GM18505 (cell line): Measurements from ENCODE around the gene MYO16.

ENCODE experiments used
- ATAC-seq: cut with Tn5 transposase; IDR thresholded peaks from one replicate; pipeline ENCODE4 v1.9.1; 2021; ENCODE audit not compliant: unreplicated experiment
- POLR2A ChIP-seq: IDR thresholded peaks from 4 replicates; pipeline ENCODE4 v1.6.1; 2011; ENCODE audit warnings: borderline replicate concordance; ENCODE audit not compliant: insufficient read depth, insufficient read length; ENCODE audit errors: extremely low read depth

The MYO16 gene

DNA sequence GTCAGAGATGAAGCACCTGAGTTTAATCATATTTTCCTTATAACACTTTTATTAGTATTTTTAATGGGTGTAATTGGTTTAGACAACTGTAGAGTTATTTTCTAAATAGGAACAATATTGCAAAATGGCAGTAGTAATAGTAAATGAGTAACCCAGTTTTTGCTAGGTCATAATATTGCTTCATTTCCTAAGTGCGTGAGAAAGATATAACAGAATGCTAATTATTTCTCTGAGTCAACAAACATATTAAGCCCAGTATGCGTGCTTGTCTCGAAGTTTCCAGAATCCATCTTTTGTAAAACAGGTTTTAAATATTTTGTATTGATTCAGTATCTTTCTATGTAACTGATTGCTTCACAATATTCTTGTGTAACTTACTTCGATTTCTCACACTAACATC is 315.3 kb downstream of the MYO16 start:
- ATAC-seq: no peak
- no peak for TF ChIP-seq POLR2A

DNA sequence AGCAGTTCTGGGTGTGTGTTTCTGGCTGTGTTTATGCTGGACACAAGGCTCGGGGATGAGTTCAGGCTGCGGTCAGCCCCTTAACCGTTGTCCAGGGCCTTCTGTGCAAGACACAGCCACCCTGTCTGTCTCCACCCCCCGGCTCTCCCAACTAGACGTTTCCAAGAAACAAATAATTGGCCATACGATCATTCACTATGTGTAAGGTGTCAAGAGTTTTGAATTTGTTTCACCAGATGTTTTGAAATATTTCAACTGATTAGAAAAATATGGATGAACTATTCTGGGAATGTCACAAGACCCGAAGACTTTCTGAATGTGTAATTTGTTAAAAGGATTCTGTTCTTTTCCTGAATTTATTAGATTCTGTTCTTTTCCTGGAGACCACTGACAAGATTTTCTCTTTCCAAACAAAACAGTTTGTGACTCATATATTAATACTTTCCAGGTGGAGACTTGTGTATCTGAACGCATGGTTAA is 318.2 kb downstream of the MYO16 start:
- TF ChIP-seq POLR2A: no peak
- ATAC-seq: no peak

DNA sequence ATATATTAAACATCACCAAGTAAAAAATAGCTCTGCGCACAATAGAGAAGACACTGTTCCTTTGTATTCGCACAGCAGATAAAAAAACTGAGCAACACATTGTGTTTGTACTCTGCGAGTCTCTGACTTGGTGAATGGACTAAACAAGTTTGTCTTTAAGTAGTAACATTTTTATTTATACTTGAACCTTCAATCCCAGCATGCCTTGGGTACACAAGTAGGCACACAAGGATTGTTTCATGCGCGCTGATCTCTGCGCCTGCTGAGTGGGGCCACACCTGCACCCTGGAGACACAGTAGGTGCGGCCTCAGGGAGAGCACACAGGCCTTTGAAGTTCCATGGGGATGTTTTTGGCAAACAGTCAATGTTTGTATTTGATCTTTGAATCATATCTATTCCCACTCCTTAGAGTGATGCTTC is 318.9 kb downstream of the MYO16 start:
- ATAC-seq: no peak
- no peak for TF ChIP-seq POLR2A

DNA sequence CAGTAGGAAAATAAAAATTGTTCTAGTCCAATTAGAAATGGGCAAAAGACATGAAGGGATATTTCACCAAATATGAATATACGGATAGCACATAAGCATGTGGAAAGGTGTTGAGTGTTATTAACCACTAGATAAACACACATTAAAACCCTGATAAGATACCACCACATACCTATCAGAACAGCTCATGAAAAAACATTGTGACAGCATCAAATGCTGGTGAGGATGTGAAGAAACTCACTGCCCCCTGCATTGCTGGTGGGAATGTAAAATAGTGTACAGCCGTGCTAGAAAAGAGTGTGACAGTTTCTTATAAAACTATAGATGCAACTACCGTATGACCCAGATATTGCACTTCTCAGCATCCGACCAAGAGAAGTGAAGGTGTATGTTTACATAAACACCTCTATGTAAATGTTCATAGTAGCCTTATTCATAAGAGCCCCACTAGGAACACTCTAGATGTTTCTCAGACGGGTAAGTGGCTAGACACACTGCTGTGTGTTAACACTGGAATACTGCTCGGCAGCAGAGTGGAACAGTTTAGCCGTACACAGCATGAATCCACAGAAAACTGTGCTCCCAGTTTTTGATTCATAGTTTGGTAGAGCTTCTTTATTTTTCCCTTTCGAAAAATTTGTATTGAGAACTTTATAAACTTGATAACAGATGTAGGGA is 321.1 kb downstream of the MYO16 start:
- no peak for ATAC-seq

DNA sequence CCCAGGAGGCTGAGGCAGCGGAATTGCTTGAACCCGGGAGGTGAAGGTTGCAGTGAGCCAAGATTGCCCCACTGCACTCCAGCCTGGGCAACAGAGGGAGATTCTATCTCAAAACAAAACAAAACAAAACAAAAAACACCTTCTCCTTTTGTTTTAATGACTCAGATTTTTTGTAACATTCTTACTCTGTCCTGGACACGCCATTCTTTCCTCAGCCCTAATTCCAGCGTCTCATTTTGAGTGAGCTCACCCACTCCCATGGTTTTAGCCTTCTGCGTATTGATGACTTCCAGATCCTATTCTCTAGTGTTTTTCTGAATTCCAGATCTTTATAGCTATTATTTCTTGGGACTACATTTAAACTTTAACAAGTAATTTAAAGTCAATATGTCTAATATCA is 326.3 kb downstream of the MYO16 start:
- no peak for TF ChIP-seq POLR2A
- no peak for ATAC-seq

More for the DNA sequence above, 321.1 kb downstream of the MYO16 start:
- no peak for TF ChIP-seq POLR2A

DNA sequence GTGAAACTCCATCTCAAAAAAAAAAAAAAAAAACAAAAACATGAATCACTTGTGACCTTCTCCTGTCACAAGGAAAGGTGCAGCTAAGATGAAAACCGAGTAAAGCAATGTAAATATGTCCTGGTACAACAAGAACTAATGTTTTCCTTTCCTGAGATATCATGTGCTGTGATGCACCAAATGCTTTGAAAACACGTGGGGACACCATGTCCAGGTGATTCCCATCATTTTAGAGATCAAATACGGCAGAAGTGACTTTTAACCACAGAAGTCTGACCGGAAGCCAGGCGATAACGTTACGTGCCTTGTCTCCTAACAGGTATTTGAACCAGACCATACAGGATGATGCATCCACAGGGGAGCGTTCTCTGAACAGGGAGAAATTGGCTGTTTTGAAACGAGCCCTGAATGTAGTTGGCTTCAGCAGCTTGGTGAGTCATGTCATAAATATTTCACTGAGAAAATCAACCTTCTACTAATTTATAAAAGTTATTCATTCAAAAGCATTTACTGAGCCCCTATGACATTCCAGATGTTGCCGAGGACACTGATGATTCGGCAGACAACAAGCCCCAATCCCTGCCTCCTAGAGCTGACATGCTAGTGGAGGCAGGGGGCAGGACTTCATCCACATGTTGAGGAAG is 328.1 kb downstream of the MYO16 start:
- no peak for ATAC-seq
- no peak for TF ChIP-seq POLR2A

DNA sequence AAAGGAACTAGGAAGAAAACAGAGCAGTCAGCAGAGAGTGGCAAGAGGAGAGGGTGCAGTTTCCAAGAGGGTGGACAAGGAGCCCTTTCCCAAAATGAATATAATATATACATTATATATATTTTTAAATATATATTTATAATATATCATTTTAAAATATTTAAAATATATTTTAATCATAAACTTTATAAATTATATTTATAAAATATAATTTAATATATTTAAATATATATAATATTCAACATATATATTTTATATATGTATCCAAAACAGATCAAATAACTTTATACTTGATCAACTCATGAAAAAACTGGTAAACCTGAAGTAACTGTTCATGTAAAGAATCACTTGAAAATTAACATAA is 328.6 kb downstream of the MYO16 start:
- no peak for TF ChIP-seq POLR2A

DNA sequence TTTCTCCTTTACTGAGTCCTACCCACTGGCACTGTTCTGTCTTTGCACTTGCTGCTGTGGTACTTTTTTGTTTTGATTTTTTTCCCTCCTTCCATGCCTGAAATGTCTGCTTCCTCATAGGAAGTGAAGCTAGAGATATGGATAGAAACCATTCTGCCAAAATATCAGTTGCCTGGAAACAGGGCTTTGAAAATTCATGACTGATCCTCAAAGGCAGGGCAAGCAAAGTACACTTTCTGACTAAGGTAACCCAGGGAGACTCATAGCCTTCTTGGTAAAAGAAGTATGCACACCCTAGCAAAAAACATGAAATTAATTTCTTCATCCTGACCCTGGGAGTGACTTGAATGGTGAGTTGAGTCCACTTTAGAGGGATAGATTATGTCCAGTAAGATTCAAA is 329.8 kb downstream of the MYO16 start:
- no peak for ATAC-seq
- TF ChIP-seq POLR2A: no peak

More for the DNA sequence above, 328.6 kb downstream of the MYO16 start:
- ATAC-seq: no peak

DNA sequence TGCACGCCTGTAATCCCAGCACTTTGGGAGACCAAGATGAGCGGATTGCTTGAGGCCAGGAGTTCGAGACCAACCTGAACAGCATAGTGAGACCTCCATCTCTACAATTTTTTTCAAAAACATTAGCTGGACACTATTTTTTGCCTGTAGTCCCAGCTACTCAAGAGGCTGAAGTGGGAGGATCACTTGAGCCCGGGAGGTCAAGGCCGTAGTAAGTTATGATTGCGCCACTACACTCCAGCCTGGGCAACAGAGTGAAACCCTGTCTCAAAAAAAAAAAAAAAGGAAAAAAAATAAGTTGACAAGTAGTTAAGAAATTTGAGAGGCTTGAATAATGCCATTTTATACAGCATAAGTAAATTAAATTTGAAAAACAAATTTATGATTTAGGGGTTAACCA is 330.6 kb downstream of the MYO16 start:
- TF ChIP-seq POLR2A: no peak
- ATAC-seq: no peak

DNA sequence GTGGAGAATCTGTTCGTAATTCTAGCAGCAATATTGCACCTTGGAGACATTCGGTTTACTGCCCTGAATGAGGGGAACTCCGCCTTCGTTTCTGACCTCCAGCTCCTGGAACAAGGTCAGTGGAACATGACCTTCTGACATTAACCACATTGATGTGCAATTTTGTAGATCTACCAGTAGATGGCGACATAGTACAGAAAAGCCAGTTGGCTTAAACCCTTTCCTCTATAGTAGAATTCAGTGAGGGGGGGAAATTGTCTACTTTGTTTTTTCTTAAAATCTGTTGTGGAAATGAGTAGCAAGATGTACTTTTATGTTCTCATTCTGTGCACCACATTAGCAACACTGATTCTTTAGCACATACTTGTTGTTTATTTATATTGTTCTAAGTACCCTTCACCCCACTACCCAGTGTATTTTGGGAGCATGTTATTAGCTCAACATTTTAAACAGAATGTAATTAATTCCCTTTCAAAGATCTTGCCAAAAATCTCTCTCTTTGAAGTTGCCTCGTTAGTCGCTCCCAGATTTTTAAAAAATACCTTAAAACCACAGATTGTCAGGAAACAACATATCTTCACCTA is 332.2 kb downstream of the MYO16 start:
- peak; percentile 86 for ATAC-seq

DNA sequence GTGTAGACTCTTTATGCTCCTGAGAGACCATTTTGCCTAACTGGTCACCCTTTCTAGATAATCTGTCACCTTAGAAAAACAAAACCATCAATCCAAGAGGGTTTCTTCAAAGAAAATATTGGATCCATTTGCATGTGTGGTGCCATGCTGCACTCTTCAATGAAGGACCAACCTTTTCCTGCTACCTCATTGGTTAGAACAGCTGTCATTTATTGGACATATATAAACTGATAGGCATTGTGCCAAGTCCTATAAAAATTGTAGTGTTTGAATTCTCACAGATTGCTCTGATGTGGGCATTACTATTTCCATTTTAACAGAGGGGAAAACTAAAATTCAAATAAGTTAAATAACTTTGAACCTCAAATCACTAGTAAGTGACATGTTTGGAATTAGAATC is 333.2 kb downstream of the MYO16 start:
- no peak for ATAC-seq
- no peak for TF ChIP-seq POLR2A

More for the DNA sequence above, 332.2 kb downstream of the MYO16 start:
- no peak for TF ChIP-seq POLR2A

DNA sequence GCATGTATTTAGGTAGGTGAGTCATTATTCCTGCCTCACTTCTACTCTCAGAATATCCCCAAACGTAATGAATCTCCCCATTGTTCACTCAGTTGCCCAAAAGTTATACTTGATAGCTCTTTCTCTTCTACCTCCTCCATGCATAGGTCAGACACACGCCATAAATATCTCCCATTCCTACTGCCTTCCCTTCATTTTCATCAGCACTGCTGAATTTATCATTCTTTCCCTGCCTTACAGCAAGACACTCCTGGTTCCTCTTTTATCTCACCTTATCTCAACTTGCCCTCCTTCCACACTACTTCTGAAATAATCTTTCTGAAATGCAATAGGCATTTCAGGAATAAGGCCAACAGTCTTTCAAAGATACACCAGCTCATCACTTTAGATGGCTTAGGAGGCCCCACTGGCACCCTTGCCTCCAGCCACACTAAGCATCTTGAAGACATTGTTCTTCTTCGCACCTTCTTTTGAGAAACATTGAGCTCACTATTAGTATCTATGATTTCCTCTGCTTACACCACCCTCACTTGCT is 333.9 kb downstream of the MYO16 start:
- TF ChIP-seq POLR2A: no peak
- ATAC-seq: no peak

DNA sequence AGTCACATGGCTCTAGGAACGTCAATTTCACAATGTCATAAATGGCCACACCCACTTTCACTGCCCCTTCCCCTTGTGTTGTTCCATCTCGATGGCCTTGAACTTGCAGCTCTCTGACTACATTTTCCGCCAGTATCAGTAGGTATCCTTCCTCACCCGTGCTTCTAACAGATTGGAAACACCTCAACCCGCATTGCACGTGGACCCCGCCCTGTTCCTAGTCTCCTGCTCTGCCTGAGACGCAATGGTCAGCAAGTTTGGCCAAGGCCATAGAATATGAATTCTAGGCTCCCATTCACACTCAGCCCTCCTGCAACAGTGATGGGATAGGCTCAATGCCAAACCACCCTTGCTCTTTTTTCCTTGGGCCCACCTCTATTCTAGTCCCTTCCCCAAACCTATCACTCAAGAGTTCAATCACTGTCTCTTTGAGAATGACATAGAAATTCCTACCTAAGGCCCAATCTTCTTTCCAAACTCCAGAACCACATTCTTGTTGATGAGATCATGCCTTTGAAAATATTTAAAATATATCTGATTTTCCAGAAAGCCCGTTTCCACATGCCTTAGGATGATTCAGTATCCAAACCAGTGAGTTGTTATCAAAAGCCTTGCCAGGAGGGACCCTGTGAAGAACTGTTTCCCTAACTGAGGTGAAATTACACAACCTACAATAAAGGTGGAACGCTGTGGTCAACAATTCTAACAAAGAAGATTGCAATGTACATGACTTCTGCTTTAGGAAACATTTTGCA is 334.6 kb downstream of the MYO16 start:
- ATAC-seq: no peak
- TF ChIP-seq POLR2A: no peak

DNA sequence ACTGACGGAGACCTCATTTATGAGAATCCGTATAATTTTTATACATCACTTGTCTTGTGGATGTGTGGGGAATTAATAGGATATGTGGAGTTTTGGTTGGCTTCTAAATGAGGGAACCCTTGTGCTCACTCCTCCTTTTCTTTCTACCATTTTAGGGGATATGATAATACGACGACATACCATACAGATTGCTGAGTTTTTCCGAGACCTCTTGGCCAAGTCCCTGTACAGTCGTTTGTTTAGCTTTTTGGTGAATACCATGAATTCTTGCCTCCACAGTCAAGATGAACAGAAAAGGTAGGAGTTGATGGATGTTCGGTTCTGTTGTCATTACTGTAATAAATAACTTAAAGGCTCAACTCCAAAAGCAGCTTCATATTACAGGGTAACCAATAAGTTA is 335.2 kb downstream of the MYO16 start:
- ATAC-seq: no peak
- TF ChIP-seq POLR2A: no peak

DNA sequence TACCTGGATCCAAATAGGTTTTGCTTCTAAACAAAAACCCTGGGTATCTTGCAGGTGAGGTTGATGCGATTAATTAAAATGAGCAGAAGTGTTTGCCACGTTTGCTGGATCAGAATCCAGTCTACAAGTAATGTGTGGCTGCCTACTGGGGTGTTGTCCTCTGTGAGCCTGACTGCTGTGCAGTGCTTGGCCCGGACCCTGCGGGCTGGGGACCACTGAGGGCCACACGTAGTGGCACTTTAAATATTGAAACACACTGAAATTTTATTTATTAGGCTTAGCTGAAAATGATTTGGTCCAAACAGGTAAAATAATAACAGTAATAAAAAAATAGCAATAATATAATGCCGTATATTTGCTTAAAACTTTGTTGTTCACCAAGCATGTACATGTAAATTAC is 338.0 kb downstream of the MYO16 start:
- ATAC-seq: no peak
- TF ChIP-seq POLR2A: no peak
